Neural progenitor cell (in vitro differentiated cells): Measurements from ENCODE around the gene SPOCD1. TPM values are rescaled to one million over a fixed set of nuclear protein-coding genes. Genes with fewer than 3 reads are reported as not detected.
A peak's percentile ranks its signal among the peaks of the same experiment; 100 is the strongest.

Source experiments
- DNase-seq: peaks from one replicate; pipeline ENCODE4 v3.0.0-alpha.2; 2016; ENCODE audit warnings: low spot score
- H2AFZ ChIP-seq: fragments of 200-600 bp; sonication (generic); replicated peaks from 2 replicates; pipeline ENCODE4 v1.6.1; 2016; ENCODE audit warnings: antibody characterized with exemption
- H3F3A ChIP-seq: fragments of 200-600 bp; sonication (generic); 2 replicates; pipeline ENCODE4 v1.6.1; 2016; ENCODE audit warnings: antibody characterized with exemption, low read depth
- H3K27ac ChIP-seq: fragments of 200-600 bp; sonication (generic); 2 replicates; pipeline ENCODE4 v1.5.1; 2016; ENCODE audit warnings: mild to moderate bottlenecking
- H3K27me3 ChIP-seq: fragments of 200-600 bp; sonication (generic); 2 replicates; pipeline ENCODE4 v1.6.1; 2016; ENCODE audit warnings: mild to moderate bottlenecking, moderate library complexity
- H3K36me3 ChIP-seq: fragments of 200-600 bp; sonication (generic); 2 replicates; pipeline ENCODE4 v1.5.1; 2016
- H3K4me1 ChIP-seq: fragments of 200-600 bp; sonication (generic); 2 replicates; pipeline ENCODE4 v1.6.1; 2016; ENCODE audit warnings: mixed run types
- H3K4me2 ChIP-seq: fragments of 200-600 bp; sonication (generic); 2 replicates; pipeline ENCODE4 v1.6.1; 2016
- H3K4me3 ChIP-seq: fragments of 200-600 bp; sonication (generic); 2 replicates; pipeline ENCODE4 v1.5.1; 2016
- H3K79me2 ChIP-seq: fragments of 200-600 bp; sonication (generic); 2 replicates; pipeline ENCODE4 v1.6.1; 2016; ENCODE audit warnings: low read depth
- H3K9ac ChIP-seq: fragments of 200-600 bp; sonication (generic); 2 replicates; pipeline ENCODE4 v1.6.1; 2016
- H3K9me3 ChIP-seq: fragments of 200-600 bp; sonication (generic); 2 replicates; pipeline ENCODE4 v1.5.1; 2016; ENCODE audit warnings: low read depth
- H4K20me1 ChIP-seq: fragments of 200-600 bp; sonication (generic); 2 replicates; pipeline ENCODE4 v1.6.1; 2016; ENCODE audit warnings: low read depth
- H3K27ac Mint-ChIP-seq: 3 replicates; pipeline ENCODE4 v1.8.0; 2021; ENCODE audit warnings: mixed read lengths
- H3K27me3 Mint-ChIP-seq: 2 replicates; pipeline ENCODE4 v1.8.0; 2022; ENCODE audit warnings: low read depth, mild to moderate bottlenecking, inconsistent platforms, moderate library complexity, mixed read lengths; ENCODE audit not compliant: insufficient read depth
- H3K36me3 Mint-ChIP-seq: 3 replicates; pipeline ENCODE4 v1.8.0; 2021; ENCODE audit warnings: mixed read lengths
- H3K4me1 Mint-ChIP-seq: 3 replicates; pipeline ENCODE4 v1.8.0; 2021; ENCODE audit warnings: mixed read lengths
- H3K4me3 Mint-ChIP-seq: 3 replicates; pipeline ENCODE4 v1.8.0; 2021; ENCODE audit warnings: mild to moderate bottlenecking, moderate library complexity, mixed read lengths
- H3K9me3 Mint-ChIP-seq: 3 replicates; pipeline ENCODE4 v1.8.0; 2020; ENCODE audit warnings: mixed read lengths
- CTCF ChIP-seq: fragments of 200-600 bp; sonication (generic); IDR thresholded peaks from 2 replicates; pipeline ENCODE4 v1.5.1; 2017; ENCODE audit warnings: antibody characterized with exemption, mild to moderate bottlenecking
- EZH2 ChIP-seq: fragments of 200-600 bp; sonication (generic); IDR thresholded peaks from 2 replicates; pipeline ENCODE4 v1.6.1; 2017; ENCODE audit warnings: antibody characterized with exemption, mild to moderate bottlenecking, moderate library complexity
- EZH2phosphoT487 ChIP-seq: fragments of 200-600 bp; sonication (generic); IDR thresholded peaks from 2 replicates; pipeline ENCODE4 v1.6.1; 2017; ENCODE audit warnings: antibody characterized with exemption
- total RNA-seq: library from RNA; depleted of rRNA; stranded (reverse); fragments of >200 nt; gene quantifications from 2 replicates; pipeline ENCODE4 v1.2.3, GENCODE V29; 2015; ENCODE audit warnings: low replicate concordance

SPOCD1 gene
- total RNA-seq, 1 donor from 2014 or later = 1.4 TPM

GRCh38 chr1:31856140-31856539, 40.3 kb upstream of the SPOCD1 start:
- Mint-ChIP-seq H3K9me3 (no peaks in the 10 kb centered on the region), H3K36me3 (no peaks in the 10 kb centered on the region), H3K4me3 (no peak overlapping the region), H3K27ac (no peak overlapping the region), H3K27me3 (no peaks in the 10 kb centered on the region), H3K4me1 (no peaks in the 10 kb centered on the region)
- H3K27ac ChIP-seq = no peak overlapping the region
- H3F3A ChIP-seq = no peaks in the 10 kb centered on the region
- H3K27me3 ChIP-seq = no peaks in the 10 kb centered on the region
- no peak for TF ChIP-seq EZH2
- TF ChIP-seq CTCF = no peak
- no peak for TF ChIP-seq EZH2phosphoT487
- no peaks in the 10 kb centered on the region for H4K20me1 ChIP-seq
- no peak overlapping the region for H2AFZ ChIP-seq
- no peak overlapping the region for H3K4me3 ChIP-seq
- H3K36me3 ChIP-seq = no peaks in the 10 kb centered on the region
- H3K79me2 ChIP-seq = no peaks in the 10 kb centered on the region
- no peaks in the 10 kb centered on the region for H3K4me1 ChIP-seq
- no peak overlapping the region for H3K4me2 ChIP-seq
- no peak for DNase-seq
- no peaks in the 10 kb centered on the region for H3K9me3 ChIP-seq
- H3K9ac ChIP-seq = no peak overlapping the region

- TF ChIP-seq EZH2phosphoT487 = no peak
- TF ChIP-seq EZH2 = no peak
- TF ChIP-seq CTCF = no peak
- no peaks in the 10 kb centered on the region for H3K36me3 Mint-ChIP-seq
- no peaks in the 10 kb centered on the region for H3K9me3 Mint-ChIP-seq
- no peak for DNase-seq
- no peak overlapping the region for H3K4me2 ChIP-seq
- H3K9me3 ChIP-seq = no peaks in the 10 kb centered on the region
- no peaks in the 10 kb centered on the region for H3K4me1 Mint-ChIP-seq
- H3F3A ChIP-seq = no peaks in the 10 kb centered on the region
- H3K27ac ChIP-seq = no peak overlapping the region
- H3K27me3 Mint-ChIP-seq = no peaks in the 10 kb centered on the region
- H2AFZ ChIP-seq = peak overlapping the region; percentile 83
- H3K27ac Mint-ChIP-seq = no peak overlapping the region
- no peaks in the 10 kb centered on the region for H3K27me3 ChIP-seq
- no peaks in the 10 kb centered on the region for H4K20me1 ChIP-seq
- no peak overlapping the region for H3K4me3 Mint-ChIP-seq
- no peaks in the 10 kb centered on the region for H3K4me1 ChIP-seq
- H3K79me2 ChIP-seq = no peaks in the 10 kb centered on the region
- H3K36me3 ChIP-seq = no peaks in the 10 kb centered on the region
- no peak overlapping the region for H3K4me3 ChIP-seq
- no peak overlapping the region for H3K9ac ChIP-seq
Observed at GRCh38 chr1:31855038-31855845, 39.4 kb upstream of the SPOCD1 start.

- Histone ChIP-seq H3K4me3 (no peak overlapping the region), H2AFZ (no peak overlapping the region), H3K9ac (no peak overlapping the region), H3F3A (no peaks in the 10 kb centered on the region), H4K20me1 (no peaks in the 10 kb centered on the region), H3K27me3 (no peaks in the 10 kb centered on the region), H3K27ac (no peak overlapping the region), H3K4me2 (no peak overlapping the region), H3K9me3 (no peaks in the 10 kb centered on the region), H3K79me2 (no peaks in the 10 kb centered on the region), H3K36me3 (no peaks in the 10 kb centered on the region), H3K4me1 (no peaks in the 10 kb centered on the region)
- H3K36me3 Mint-ChIP-seq = no peaks in the 10 kb centered on the region
- no peaks in the 10 kb centered on the region for H3K4me1 Mint-ChIP-seq
- no peaks in the 10 kb centered on the region for H3K27me3 Mint-ChIP-seq
- TF ChIP-seq CTCF (no peak), EZH2 (no peak), EZH2phosphoT487 (no peak)
- no peak overlapping the region for H3K4me3 Mint-ChIP-seq
- DNase-seq = no peak
- H3K27ac Mint-ChIP-seq = no peak overlapping the region
- H3K9me3 Mint-ChIP-seq = no peaks in the 10 kb centered on the region
Observed at GRCh38 chr1:31849653-31850052, 33.8 kb upstream of the SPOCD1 start.
